ENCODE measurements around the gene ZNF593OS. TPM values are rescaled to one million over a fixed set of nuclear protein-coding genes. Genes with fewer than 3 reads are reported as not detected.

The ZNF593OS gene
- total and polyA plus RNA-seq, 2 donors (not counting 1 experiment from before 2014, with no cell fraction given): 0.09 TPM; not detected in 1

DNA sequence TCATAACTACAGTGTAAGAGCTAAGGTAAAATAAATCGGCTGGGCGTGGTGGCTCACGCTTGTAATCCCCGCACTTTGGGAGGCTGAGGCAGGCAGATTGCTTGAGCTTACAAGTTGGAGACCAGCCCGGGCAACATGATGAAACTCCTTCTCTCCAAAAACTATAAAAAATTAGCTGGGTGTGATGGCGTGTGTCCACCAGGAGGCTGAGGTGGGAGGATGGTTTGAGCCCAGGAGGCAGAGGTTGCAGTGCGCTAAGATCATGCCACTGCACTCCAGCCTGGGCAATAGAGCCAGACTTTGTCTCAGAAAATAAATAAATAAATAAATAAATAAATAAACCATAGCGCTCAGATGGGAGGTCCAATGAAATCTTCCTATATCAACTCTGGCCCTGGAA, 29.5 kb downstream of the ZNF593OS start:
- no peak overlapping the region for H3K9ac ChIP-seq (ENCODE audit: low read length)
- POLR2A ChIA-PET: interaction anchor here (0.6 kb wide), 1 partner anchor 78 kb away, joined by 4 read pairs; no protein-coding TSS in a partner anchor

DNA sequence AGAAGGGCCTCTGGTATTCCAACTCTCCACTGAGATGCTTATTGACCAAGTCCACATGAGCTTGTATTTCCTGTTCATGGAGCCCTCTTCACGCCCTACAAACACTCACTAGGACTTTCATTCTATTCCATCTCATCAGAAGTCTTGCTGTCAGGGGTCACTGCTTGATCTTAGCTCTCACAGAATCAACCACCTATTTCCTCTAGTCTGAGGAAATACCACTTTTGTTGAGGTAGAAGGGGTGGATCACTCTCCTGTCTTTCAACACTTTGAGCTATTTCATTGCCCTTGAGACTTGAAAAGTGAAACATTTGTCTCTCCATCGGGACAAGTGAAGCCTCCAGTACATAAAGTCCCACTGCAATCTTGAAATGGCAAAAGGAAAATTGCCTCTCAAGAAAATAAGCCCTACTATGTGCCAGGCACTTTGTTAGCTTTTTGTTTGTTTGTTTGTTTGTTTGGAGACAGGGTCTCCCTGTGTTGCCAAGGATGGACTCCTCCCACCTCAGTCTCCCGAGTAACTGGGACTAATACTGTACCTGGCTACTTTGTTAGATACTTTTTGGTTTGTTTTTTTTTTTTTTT, 32.6 kb downstream of the ZNF593OS start:
- no peaks in the 10 kb centered on the region for H3K79me2 ChIP-seq (ENCODE audit: control insufficient read depth, insufficient read depth, low read length)
- no peaks in the 10 kb centered on the region for H3K27me3 Mint-ChIP-seq
- intact Hi-C loops (cut with micrococcal nuclease): no loop called here
- no peaks in the 10 kb centered on the region for H3K4me1 Mint-ChIP-seq
- no peaks in the 10 kb centered on the region for H3K36me3 ChIP-seq (replicated peaks in 1 of 2; ENCODE audit: control extremely low read depth in 1 of 2, control insufficient read depth in 1 of 2, extremely low read depth in 1 of 2, insufficient read depth in 2 of 2, low read length in 1 of 2)
- H3K4me2 ChIP-seq (replicated peaks; ENCODE audit: low read depth, low read length, poor library complexity, severe bottlenecking): no peak overlapping the region
- ATAC-seq (ENCODE audit: low read depth): no peak
- TF ChIP-seq, protein P1, sequence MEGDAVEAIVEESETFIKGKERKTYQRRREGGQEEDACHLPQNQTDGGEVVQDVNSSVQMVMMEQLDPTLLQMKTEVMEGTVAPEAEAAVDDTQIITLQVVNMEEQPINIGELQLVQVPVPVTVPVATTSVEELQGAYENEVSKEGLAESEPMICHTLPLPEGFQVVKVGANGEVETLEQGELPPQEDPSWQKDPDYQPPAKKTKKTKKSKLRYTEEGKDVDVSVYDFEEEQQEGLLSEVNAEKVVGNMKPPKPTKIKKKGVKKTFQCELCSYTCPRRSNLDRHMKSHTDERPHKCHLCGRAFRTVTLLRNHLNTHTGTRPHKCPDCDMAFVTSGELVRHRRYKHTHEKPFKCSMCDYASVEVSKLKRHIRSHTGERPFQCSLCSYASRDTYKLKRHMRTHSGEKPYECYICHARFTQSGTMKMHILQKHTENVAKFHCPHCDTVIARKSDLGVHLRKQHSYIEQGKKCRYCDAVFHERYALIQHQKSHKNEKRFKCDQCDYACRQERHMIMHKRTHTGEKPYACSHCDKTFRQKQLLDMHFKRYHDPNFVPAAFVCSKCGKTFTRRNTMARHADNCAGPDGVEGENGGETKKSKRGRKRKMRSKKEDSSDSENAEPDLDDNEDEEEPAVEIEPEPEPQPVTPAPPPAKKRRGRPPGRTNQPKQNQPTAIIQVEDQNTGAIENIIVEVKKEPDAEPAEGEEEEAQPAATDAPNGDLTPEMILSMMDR (IDR thresholded peaks at IDR 0.05): no peak
- no peak for TF ChIP-seq EZH2 (IDR thresholded peaks at IDR 0.05; ENCODE audit: borderline replicate concordance, insufficient read depth, low read depth, low read length, poor library complexity, severe bottlenecking)
- H3K4me3 Mint-ChIP-seq: no peak overlapping the region
- no peaks in the 10 kb centered on the region for H3K27me3 ChIP-seq (replicated peaks in 1 of 4; ENCODE audit: control extremely low read depth in 1 of 4, control insufficient read depth in 3 of 4, insufficient read depth in 4 of 4, low read length in 3 of 4)
- CTCF ChIA-PET: interaction anchor here (0.7 to 1.5 kb wide), 6 partner anchors 11 to 278 kb away, joined by 3 to 6 read pairs (median 4); partner anchors contain the start of gene ZNF593
- no peak overlapping the region for H3K27ac ChIP-seq (ENCODE audit: low read length in 2 of 2)
- no peaks in the 10 kb centered on the region for H3K4me1 ChIP-seq (ENCODE audit: control insufficient read depth in 2 of 2, insufficient read depth in 2 of 2, low read length in 2 of 2)
- H3K9ac ChIP-seq (ENCODE audit: low read length): no peak overlapping the region
- 83% methylated on average over 1 of the region's 3 CpGs for whole genome bisulfite sequencing (ENCODE audit: insufficient coverage)
- no peak for DNase-seq
- H3K9me3 ChIP-seq (ENCODE audit: control extremely low read depth in 1 of 3, control insufficient read depth in 2 of 3, insufficient read depth in 1 of 3, low read length in 2 of 3): peaks cover 0 to 4% (median 2%) of the 10 kb centered on the region in 3 donors
- no peaks in the 10 kb centered on the region for H4K20me1 ChIP-seq (ENCODE audit: control insufficient read depth, insufficient read depth, low read length, poor library complexity, severe bottlenecking)
- POLR2A ChIA-PET: no interaction called here
- H3K4me3 ChIP-seq (ENCODE audit: control extremely low read depth in 1 of 5, extremely low read depth in 1 of 5, insufficient read depth in 1 of 5, low read depth in 2 of 5, low read length in 4 of 5): no peak overlapping the region
- H2AFZ ChIP-seq (ENCODE audit: insufficient read depth, low read depth, low read length, poor library complexity, severe bottlenecking): no peak overlapping the region
- no peaks in the 10 kb centered on the region for H3K9me3 Mint-ChIP-seq (ENCODE audit: insufficient read depth)
- no peak overlapping the region for H3K27ac Mint-ChIP-seq

More for the DNA sequence above, 29.5 kb downstream of the ZNF593OS start:
- Mint-ChIP-seq H3K4me3 (no peak overlapping the region), H3K27me3 (peaks cover 3% of the 10 kb centered on the region), H3K4me1 (peaks cover 3% of the 10 kb centered on the region), H3K27ac (no peak overlapping the region), H3K9me3 (ENCODE audit: insufficient read depth) (no peaks in the 10 kb centered on the region)
- H3K9me3 ChIP-seq (ENCODE audit: control extremely low read depth in 1 of 3, control insufficient read depth in 2 of 3, insufficient read depth in 1 of 3, low read length in 2 of 3): no peaks in the 10 kb centered on the region
- H3K4me3 ChIP-seq (ENCODE audit: control extremely low read depth in 1 of 5, extremely low read depth in 1 of 5, insufficient read depth in 1 of 5, low read depth in 2 of 5, low read length in 4 of 5): no peak overlapping the region
- intact Hi-C loops (cut with micrococcal nuclease): loop anchor here (10.0 kb wide), 1 partner anchor 247 kb away; no protein-coding TSS in a partner anchor
- no peaks in the 10 kb centered on the region for H3K79me2 ChIP-seq (ENCODE audit: control insufficient read depth, insufficient read depth, low read length)
- H4K20me1 ChIP-seq (ENCODE audit: control insufficient read depth, insufficient read depth, low read length, poor library complexity, severe bottlenecking): no peaks in the 10 kb centered on the region
- ATAC-seq (ENCODE audit: low read depth) (no peak), DNase-seq (no peak)
- CTCF ChIA-PET: interaction anchor here (0.8 to 13.1 kb wide), 4 partner anchors 37 to 246 kb away, joined by 3 to 336 read pairs (median 4); partner anchors contain the start of gene PDIK1L
- no peak overlapping the region for H3K27ac ChIP-seq (ENCODE audit: low read length in 2 of 2)
- no peaks in the 10 kb centered on the region for H3K36me3 ChIP-seq (replicated peaks in 1 of 2; ENCODE audit: control extremely low read depth in 1 of 2, control insufficient read depth in 1 of 2, extremely low read depth in 1 of 2, insufficient read depth in 2 of 2, low read length in 1 of 2)
- TF ChIP-seq, protein P1 (IDR thresholded peaks at IDR 0.05): no peak
- no peak for TF ChIP-seq EZH2 (IDR thresholded peaks at IDR 0.05; ENCODE audit: borderline replicate concordance, insufficient read depth, low read depth, low read length, poor library complexity, severe bottlenecking)
- no peak overlapping the region for H3K4me2 ChIP-seq (replicated peaks; ENCODE audit: low read depth, low read length, poor library complexity, severe bottlenecking)
- H3K4me1 ChIP-seq (ENCODE audit: control insufficient read depth in 2 of 2, insufficient read depth in 2 of 2, low read length in 2 of 2): peaks cover 4 to 6% of the 10 kb centered on the region in 2 donors
- H2AFZ ChIP-seq (ENCODE audit: insufficient read depth, low read depth, low read length, poor library complexity, severe bottlenecking): no peak overlapping the region
- 100% methylated on average over 4 of the region's 8 CpGs for WGBS (ENCODE audit: insufficient coverage)
- peaks cover 0 to 6% (median 0%) of the 10 kb centered on the region in 4 experiments for H3K27me3 ChIP-seq (replicated peaks in 1 of 4; ENCODE audit: control extremely low read depth in 1 of 4, control insufficient read depth in 3 of 4, insufficient read depth in 4 of 4, low read length in 3 of 4)
